HepG2 (cell line): Measurements from ENCODE around the gene CCNO. TPM values are rescaled to one million over a fixed set of nuclear protein-coding genes. Genes with fewer than 3 reads are reported as not detected.
A peak's percentile ranks its signal among the peaks of the same experiment; 100 is the strongest.

Experiments
- CENPT ChIP-seq: sonication (generic); formaldehyde crosslinking; IDR thresholded peaks from 2 replicates; pipeline ENCODE4 v1.8.0; 2022; ENCODE audit warnings: low read depth, mild to moderate bottlenecking, moderate library complexity, missing genetic modification reagents
- HES4 ChIP-seq: sonication (generic); formaldehyde crosslinking; IDR thresholded peaks from 2 replicates; pipeline ENCODE4 v1.9.0; 2021; ENCODE audit warnings: mild to moderate bottlenecking, missing genetic modification reagents, borderline replicate concordance
- IRX3 ChIP-seq: sonication (generic); formaldehyde crosslinking; IDR thresholded peaks from 2 replicates; pipeline ENCODE4 v1.8.1; 2023; ENCODE audit warnings: mild to moderate bottlenecking, low read depth, missing genetic modification reagents, borderline replicate concordance
- MXD4 ChIP-seq: IDR thresholded peaks from 2 replicates; pipeline ENCODE4 v1.6.1; 2016; ENCODE audit warnings: mild to moderate bottlenecking, missing biosample characterization, missing genetic modification reagents
- ONECUT2 ChIP-seq: sonication (generic); formaldehyde crosslinking; IDR thresholded peaks from 2 replicates; pipeline ENCODE4 v1.4.0; 2020; ENCODE audit warnings: missing genetic modification reagents
- PCBP1 ChIP-seq: fragments of 200-400 bp; formaldehyde crosslinking; IDR thresholded peaks from 2 replicates; pipeline ENCODE4 v1.6.1; 2017; ENCODE audit warnings: mild to moderate bottlenecking, low read depth, low read length, borderline replicate concordance
- RFX5 ChIP-seq: IDR thresholded peaks from 2 replicates; pipeline ENCODE4 v1.6.1; 2011; ENCODE audit warnings: low read depth, low read length, improper control_type of control experiment
- RNF2 ChIP-seq: fragments of 450-650 bp; conservative IDR thresholded peaks from 2 replicates; pipeline ENCODE4 v1.6.1; 2016; ENCODE audit warnings: low read depth
- RXRB ChIP-seq: IDR thresholded peaks from 2 replicates; pipeline ENCODE4 v1.6.1; 2016; ENCODE audit warnings: borderline replicate concordance, missing genetic modification reagents, missing compliant biosample characterization
- ZBTB4 ChIP-seq: sonication (generic); formaldehyde crosslinking; IDR thresholded peaks from 2 replicates; pipeline ENCODE4 v1.4.0; 2020; ENCODE audit warnings: missing genetic modification reagents, mild to moderate bottlenecking, borderline replicate concordance
- ZFP41 ChIP-seq: sonication (generic); formaldehyde crosslinking; IDR thresholded peaks from 2 replicates; pipeline ENCODE4 v1.4.0; 2020; ENCODE audit warnings: mild to moderate bottlenecking, missing genetic modification reagents, borderline replicate concordance
- ZNF564 ChIP-seq: sonication (generic); formaldehyde crosslinking; IDR thresholded peaks from 2 replicates; pipeline ENCODE4 v1.8.1; 2023; ENCODE audit warnings: mild to moderate bottlenecking, missing genetic modification reagents
- ZNF570 ChIP-seq: sonication (generic); formaldehyde crosslinking; IDR thresholded peaks from 2 replicates; pipeline ENCODE4 v1.4.0; 2020; ENCODE audit warnings: mild to moderate bottlenecking, missing genetic modification reagents, borderline replicate concordance
- polyA plus RNA-seq, 8 experiments: library from polyadenylated mRNA; depleted of rRNA in 3 of 8; stranded (reverse) in 7 of 8; unstranded in 1 of 8; fragments of >200 nt; fragmentation: Illumina TruSeq in 4 of 8; extraction: Trizol in 4 of 8; gene quantifications; 2 replicates each; pipeline versions ENCODE4 v1.2.1 to v1.2.3, GENCODE V29; 2011 to 2016; ENCODE audit warnings: low read depth in 4 of 8, missing spikeins in 1 of 8, mixed read lengths in 1 of 8; ENCODE audit not compliant: insufficient read depth in 1 of 8
- total RNA-seq, 5 experiments: library from RNA; depleted of rRNA; stranded (reverse); fragments of >200 nt; fragmentation: Illumina TruSeq; extraction: Trizol; gene quantifications; 2 replicates each; pipeline ENCODE4 v1.2.3, GENCODE V29; 2016; ENCODE audit warnings: low read depth in 1 of 5
- TF ChIP-seq, protein P1 (sequence below): sonication (generic); formaldehyde crosslinking; IDR thresholded peaks from 2 replicates; pipeline ENCODE4 v1.5.0; 2020; ENCODE audit warnings: missing genetic modification reagents, mild to moderate bottlenecking, borderline replicate concordance
- TF ChIP-seq, protein P2 (sequence below): sonication (generic); formaldehyde crosslinking; IDR thresholded peaks from 2 replicates; pipeline ENCODE4 v1.8.1; 2023; ENCODE audit warnings: missing genetic modification reagents, inconsistent platforms, borderline replicate concordance
- TF ChIP-seq, protein P3 (sequence below): sonication (generic); formaldehyde crosslinking; IDR thresholded peaks from 2 replicates; pipeline ENCODE4 v1.8.1; 2022; ENCODE audit warnings: mild to moderate bottlenecking, missing genetic modification reagents
- TF ChIP-seq, protein P4 (sequence below): sonication (generic); formaldehyde crosslinking; IDR thresholded peaks from 2 replicates; pipeline ENCODE4 v1.4.0; 2020; ENCODE audit warnings: mild to moderate bottlenecking, missing genetic modification reagents
- TF ChIP-seq, protein P5 (sequence below): sonication (generic); formaldehyde crosslinking; IDR thresholded peaks from 2 replicates; pipeline ENCODE4 v1.4.0; 2020; ENCODE audit warnings: missing genetic modification reagents

Gene CCNO
- total and polyA plus RNA-seq, 2 of the 13 experiments (the other 11 are each of a cell fraction or from before 2014, with no cell fraction given) = 0.07 TPM; not detected in 1

DNA sequence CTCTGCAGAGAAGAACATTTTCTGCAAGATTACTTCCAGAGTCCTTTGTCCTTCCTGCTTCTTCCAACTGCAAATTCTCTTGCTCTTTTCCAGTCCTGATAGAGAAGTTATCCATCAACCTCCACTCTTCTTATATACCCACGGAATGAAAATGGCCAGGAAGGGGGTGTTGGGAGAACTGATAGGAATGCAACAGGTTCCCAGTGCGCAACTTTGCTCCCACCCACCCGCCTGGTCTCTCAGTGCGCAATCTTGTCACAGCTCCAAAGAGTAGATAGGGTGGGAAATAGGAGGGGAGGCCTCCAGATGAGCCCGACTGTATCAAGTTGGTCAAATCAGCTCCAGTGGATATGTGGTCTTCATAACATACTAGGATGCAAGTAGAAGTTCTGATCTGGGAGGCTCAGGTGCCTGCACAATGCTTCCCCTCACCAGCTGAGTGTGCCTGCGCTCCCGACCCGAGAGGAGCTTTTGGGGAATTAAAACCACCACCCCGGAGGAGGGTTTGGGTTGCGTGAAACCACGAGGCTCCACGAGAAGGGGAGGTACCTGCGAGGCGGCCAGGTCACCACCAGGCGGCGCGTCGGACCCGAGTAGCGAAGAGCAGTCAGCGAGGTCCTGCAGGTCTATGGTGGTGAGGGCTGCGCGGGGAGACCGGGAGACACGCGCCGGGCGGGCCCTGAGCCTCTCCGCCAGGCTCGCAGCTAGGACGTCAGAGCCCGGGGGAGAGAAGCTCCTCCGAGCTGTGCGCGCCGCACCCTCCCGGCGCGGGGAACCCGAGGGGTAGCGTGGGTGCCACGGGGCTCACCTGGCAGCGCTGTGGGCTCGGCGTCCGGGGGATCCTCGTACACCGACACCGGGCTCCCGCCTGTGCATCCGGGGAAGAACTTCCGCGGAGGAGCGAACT is 7.1 kb downstream of the CCNO start (continued):
- TF ChIP-seq, protein P1, sequence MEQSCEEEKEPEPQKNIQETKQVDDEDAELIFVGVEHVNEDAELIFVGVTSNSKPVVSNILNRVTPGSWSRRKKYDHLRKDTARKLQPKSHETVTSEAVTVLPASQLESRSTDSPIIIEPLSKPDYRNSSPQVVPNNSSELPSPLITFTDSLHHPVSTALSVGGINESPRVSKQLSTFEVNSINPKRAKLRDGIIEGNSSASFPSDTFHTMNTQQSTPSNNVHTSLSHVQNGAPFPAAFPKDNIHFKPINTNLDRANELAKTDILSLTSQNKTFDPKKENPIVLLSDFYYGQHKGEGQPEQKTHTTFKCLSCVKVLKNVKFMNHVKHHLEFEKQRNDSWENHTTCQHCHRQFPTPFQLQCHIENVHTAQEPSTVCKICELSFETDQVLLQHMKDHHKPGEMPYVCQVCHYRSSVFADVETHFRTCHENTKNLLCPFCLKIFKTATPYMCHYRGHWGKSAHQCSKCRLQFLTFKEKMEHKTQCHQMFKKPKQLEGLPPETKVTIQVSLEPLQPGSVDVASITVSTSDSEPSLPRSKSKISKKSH (CRISPR knock-in tag) = no peak
- TF ChIP-seq HES4 (CRISPR knock-in tag) (no peak), ZBTB4 (no peak), RXRB (no peak), RFX5 (no peak), IRX3 (CRISPR knock-in tag) (no peak), ZNF570 (CRISPR knock-in tag) (no peak), ZNF564 (CRISPR knock-in tag) (peak; percentile 63; the same call in 1 of the 2 replicates), ZFP41 (CRISPR knock-in tag) (no peak), RNF2 (peak; percentile 20; the same call in 1 of the 2 replicates), ONECUT2 (CRISPR knock-in tag) (no peak), MXD4 (no peak), CENPT (CRISPR knock-in tag) (no peak), PCBP1 (no peak)
- TF ChIP-seq, protein P2, sequence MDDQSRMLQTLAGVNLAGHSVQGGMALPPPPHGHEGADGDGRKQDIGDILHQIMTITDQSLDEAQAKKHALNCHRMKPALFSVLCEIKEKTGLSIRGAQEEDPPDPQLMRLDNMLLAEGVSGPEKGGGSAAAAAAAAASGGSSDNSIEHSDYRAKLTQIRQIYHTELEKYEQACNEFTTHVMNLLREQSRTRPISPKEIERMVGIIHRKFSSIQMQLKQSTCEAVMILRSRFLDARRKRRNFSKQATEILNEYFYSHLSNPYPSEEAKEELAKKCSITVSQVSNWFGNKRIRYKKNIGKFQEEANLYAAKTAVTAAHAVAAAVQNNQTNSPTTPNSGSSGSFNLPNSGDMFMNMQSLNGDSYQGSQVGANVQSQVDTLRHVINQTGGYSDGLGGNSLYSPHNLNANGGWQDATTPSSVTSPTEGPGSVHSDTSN (CRISPR knock-in tag) = no peak
- TF ChIP-seq, protein P3, sequence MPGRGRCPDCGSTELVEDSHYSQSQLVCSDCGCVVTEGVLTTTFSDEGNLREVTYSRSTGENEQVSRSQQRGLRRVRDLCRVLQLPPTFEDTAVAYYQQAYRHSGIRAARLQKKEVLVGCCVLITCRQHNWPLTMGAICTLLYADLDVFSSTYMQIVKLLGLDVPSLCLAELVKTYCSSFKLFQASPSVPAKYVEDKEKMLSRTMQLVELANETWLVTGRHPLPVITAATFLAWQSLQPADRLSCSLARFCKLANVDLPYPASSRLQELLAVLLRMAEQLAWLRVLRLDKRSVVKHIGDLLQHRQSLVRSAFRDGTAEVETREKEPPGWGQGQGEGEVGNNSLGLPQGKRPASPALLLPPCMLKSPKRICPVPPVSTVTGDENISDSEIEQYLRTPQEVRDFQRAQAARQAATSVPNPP (CRISPR knock-in tag) = no peak
- TF ChIP-seq, protein P4, sequence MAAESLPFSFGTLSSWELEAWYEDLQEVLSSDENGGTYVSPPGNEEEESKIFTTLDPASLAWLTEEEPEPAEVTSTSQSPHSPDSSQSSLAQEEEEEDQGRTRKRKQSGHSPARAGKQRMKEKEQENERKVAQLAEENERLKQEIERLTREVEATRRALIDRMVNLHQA = no peak
- TF ChIP-seq, protein P5, sequence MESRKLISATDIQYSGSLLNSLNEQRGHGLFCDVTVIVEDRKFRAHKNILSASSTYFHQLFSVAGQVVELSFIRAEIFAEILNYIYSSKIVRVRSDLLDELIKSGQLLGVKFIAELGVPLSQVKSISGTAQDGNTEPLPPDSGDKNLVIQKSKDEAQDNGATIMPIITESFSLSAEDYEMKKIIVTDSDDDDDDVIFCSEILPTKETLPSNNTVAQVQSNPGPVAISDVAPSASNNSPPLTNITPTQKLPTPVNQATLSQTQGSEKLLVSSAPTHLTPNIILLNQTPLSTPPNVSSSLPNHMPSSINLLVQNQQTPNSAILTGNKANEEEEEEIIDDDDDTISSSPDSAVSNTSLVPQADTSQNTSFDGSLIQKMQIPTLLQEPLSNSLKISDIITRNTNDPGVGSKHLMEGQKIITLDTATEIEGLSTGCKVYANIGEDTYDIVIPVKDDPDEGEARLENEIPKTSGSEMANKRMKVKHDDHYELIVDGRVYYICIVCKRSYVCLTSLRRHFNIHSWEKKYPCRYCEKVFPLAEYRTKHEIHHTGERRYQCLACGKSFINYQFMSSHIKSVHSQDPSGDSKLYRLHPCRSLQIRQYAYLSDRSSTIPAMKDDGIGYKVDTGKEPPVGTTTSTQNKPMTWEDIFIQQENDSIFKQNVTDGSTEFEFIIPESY (CRISPR knock-in tag) = no peak
